ENCODE data around the gene RYR2. TPM values are rescaled to one million over a fixed set of nuclear protein-coding genes. Genes with fewer than 3 reads are reported as not detected.

RYR2 gene
- total and polyA plus RNA-seq, 9 of the 15 experiments (the other 6 are each of a cell fraction or from before 2014, with no cell fraction given): 0.03 to 0.42 (median 0.14) TPM

- intact Hi-C loops (cut with micrococcal nuclease) (no loop called here), in situ Hi-C loops (cut with MboI) (no loop called here)
- H3K36me3 ChIP-seq (ENCODE audit: control insufficient read depth, insufficient read depth, low read length): no peaks in the 10 kb centered on the region
- ChIA-PET POLR2A (no interaction called here), CTCF (ENCODE audit: low intra/inter-chr PET ratio) (no interaction called here)
- H3K9me1 ChIP-seq (ENCODE audit: control insufficient read depth, insufficient read depth, low read length): no peaks in the 10 kb centered on the region
- no peak for DNase-seq (ENCODE audit: extremely low read depth in 1 of 4, low spot score in 3 of 4)
- no peak overlapping the region for H3K27ac ChIP-seq (ENCODE audit: extremely low read depth, low read depth, low read length)
- H2AFZ ChIP-seq (ENCODE audit: low read depth, low read length): no peak overlapping the region
- H3K27me3 ChIP-seq (ENCODE audit: control insufficient read depth in 2 of 2, insufficient read depth in 2 of 2, low read length in 2 of 2): no peaks in the 10 kb centered on the region
- no peak for FAIRE-seq
- H4K20me1 ChIP-seq (replicated peaks; ENCODE audit: control insufficient read depth, insufficient read depth, low read length): no peaks in the 10 kb centered on the region
- H3K4me2 ChIP-seq (ENCODE audit: insufficient read depth, low read length): no peak overlapping the region
- WGBS (ENCODE audit: insufficient coverage, low coverage, missing lambda C conversion rate): 2% methylated on average over 3 of the region's 3 CpGs
- no peaks in the 10 kb centered on the region for H3K4me1 ChIP-seq (replicated peaks in 1 of 2; ENCODE audit: control insufficient read depth in 2 of 2, insufficient read depth in 2 of 2, low read length in 2 of 2)
- no TSS peak for BruUV-seq (replicated peaks)
- H3K9ac ChIP-seq (ENCODE audit: insufficient read depth in 1 of 2, low read depth in 2 of 2, low read length in 2 of 2): no peak overlapping the region
- ATAC-seq: no peak
- no peaks in the 10 kb centered on the region for H3K79me2 ChIP-seq (ENCODE audit: control insufficient read depth, insufficient read depth, low read length)
- TF ChIP-seq CBFB (CRISPR knock-in tag; IDR thresholded peaks at IDR 0.05): no peak
- no peak for TF ChIP-seq BACH1 (tag; IDR thresholded peaks at IDR 0.05)
- TF ChIP-seq ATF1 (CRISPR knock-in tag; IDR thresholded peaks at IDR 0.05): no peak
- no peak for TF ChIP-seq ATF1 (tag; IDR thresholded peaks at IDR 0.05)
- TF ChIP-seq ZNF668 (CRISPR knock-in tag; IDR thresholded peaks at IDR 0.05): no peak
- TF ChIP-seq LEF1 (IDR thresholded peaks at IDR 0.05): no peak
- no peak for TF ChIP-seq MED1 (CRISPR knock-in tag; IDR thresholded peaks at IDR 0.05; ENCODE audit: borderline replicate concordance)
- H3K9me3 ChIP-seq (replicated peaks; ENCODE audit: control insufficient read depth, insufficient read depth, low read depth, low read length): no peaks in the 10 kb centered on the region
- H3K4me3 ChIP-seq: no peak overlapping the region
Measured at GRCh38 chr1:237838320-237838719, 796.3 kb downstream of the RYR2 start.

GRCh38 chr1:237838904-237839534 is 797.0 kb downstream of the RYR2 start:
- FAIRE-seq: no peak

More at GRCh38 chr1:237838904-237839534, 797.0 kb downstream of the RYR2 start:
- Histone ChIP-seq H3K9me3 (replicated peaks; ENCODE audit: control insufficient read depth, insufficient read depth, low read depth, low read length) (no peaks in the 10 kb centered on the region), H3K27me3 (ENCODE audit: control insufficient read depth in 2 of 2, insufficient read depth in 2 of 2, low read length in 2 of 2) (no peaks in the 10 kb centered on the region), H3K4me2 (ENCODE audit: insufficient read depth, low read length) (no peak overlapping the region), H3K9ac (ENCODE audit: insufficient read depth in 1 of 2, low read depth in 2 of 2, low read length in 2 of 2) (no peak overlapping the region), H3K36me3 (ENCODE audit: control insufficient read depth, insufficient read depth, low read length) (no peaks in the 10 kb centered on the region), H3K4me3 (no peak overlapping the region), H3K79me2 (ENCODE audit: control insufficient read depth, insufficient read depth, low read length) (no peaks in the 10 kb centered on the region), H4K20me1 (replicated peaks; ENCODE audit: control insufficient read depth, insufficient read depth, low read length) (no peaks in the 10 kb centered on the region), H2AFZ (ENCODE audit: low read depth, low read length) (no peak overlapping the region), H3K4me1 (replicated peaks in 1 of 2; ENCODE audit: control insufficient read depth in 2 of 2, insufficient read depth in 2 of 2, low read length in 2 of 2) (no peaks in the 10 kb centered on the region), H3K9me1 (ENCODE audit: control insufficient read depth, insufficient read depth, low read length) (no peaks in the 10 kb centered on the region), H3K27ac (ENCODE audit: extremely low read depth, low read depth, low read length) (no peak overlapping the region)
- 2% methylated on average over 6 of the region's 6 CpGs for WGBS (ENCODE audit: insufficient coverage, low coverage, missing lambda C conversion rate)
- BruUV-seq (replicated peaks): no TSS peak
- intact Hi-C loops (cut with micrococcal nuclease) (no loop called here), in situ Hi-C loops (cut with MboI) (no loop called here)
- ChIA-PET POLR2A (no interaction called here), CTCF (ENCODE audit: low intra/inter-chr PET ratio) (no interaction called here)
- DNase-seq (ENCODE audit: extremely low read depth in 1 of 4, low spot score in 3 of 4) (no peak), ATAC-seq (no peak)
- TF ChIP-seq HOXB6 (CRISPR knock-in tag; IDR thresholded peaks at IDR 0.05; ENCODE audit: borderline replicate concordance): no peak
- no peak for TF ChIP-seq CCAR2 (IDR thresholded peaks at IDR 0.05; ENCODE audit: low read depth, low read length)
- no peak for TF ChIP-seq CLOCK (CRISPR knock-in tag; IDR thresholded peaks at IDR 0.05; ENCODE audit: borderline replicate concordance)
